HepG2 (cell line): ENCODE results near the gene SPATA12. TPM values are rescaled to one million over a fixed set of nuclear protein-coding genes. Genes with fewer than 3 reads are reported as not detected.
A peak's percentile ranks its signal among the peaks of the same experiment; 100 is the strongest.

Source experiments
- ARNT2 ChIP-seq: sonication (generic); formaldehyde crosslinking; IDR thresholded peaks from 2 replicates; pipeline ENCODE4 v1.8.0; 2022; ENCODE audit warnings: mild to moderate bottlenecking, low read depth, missing genetic modification reagents, moderate library complexity
- CC2D1A ChIP-seq: sonication (generic); formaldehyde crosslinking; IDR thresholded peaks from 2 replicates; pipeline ENCODE4 v1.8.1; 2023; ENCODE audit warnings: mild to moderate bottlenecking, missing genetic modification reagents
- FOSL2 ChIP-seq: sonication (generic); formaldehyde crosslinking; IDR thresholded peaks from 2 replicates; pipeline ENCODE4 v1.4.0; 2020; ENCODE audit warnings: missing genetic modification reagents
- IKZF5 ChIP-seq: IDR thresholded peaks from 2 replicates; pipeline ENCODE4 v1.6.1; 2018; ENCODE audit warnings: missing genetic modification reagents, mild to moderate bottlenecking, missing compliant biosample characterization
- KDM1A ChIP-seq: IDR thresholded peaks from 2 replicates; pipeline ENCODE4 v1.6.1; 2016; ENCODE audit warnings: missing compliant biosample characterization
- NR2C2 ChIP-seq: sonication (generic); formaldehyde crosslinking; IDR thresholded peaks from 2 replicates; pipeline ENCODE4 v1.4.0; 2020; ENCODE audit warnings: missing genetic modification reagents, mild to moderate bottlenecking, moderate library complexity, borderline replicate concordance
- NR2F1 ChIP-seq, 2 experiments: fragments of 450-650 bp in 1 of 2; formaldehyde crosslinking in 1 of 2; IDR thresholded peaks; 2 replicates each; pipeline versions ENCODE4 v1.5.0 to v1.6.1; 2016 to 2020; ENCODE audit warnings: mild to moderate bottlenecking in 1 of 2, missing compliant biosample characterization in 1 of 2, missing genetic modification reagents in 1 of 2, moderate library complexity in 1 of 2
- NR3C1 ChIP-seq: sonication (generic); formaldehyde crosslinking; IDR thresholded peaks from 2 replicates; pipeline ENCODE4 v1.4.0; 2020; ENCODE audit warnings: missing genetic modification reagents
- PHF8 ChIP-seq: sonication (generic); formaldehyde crosslinking; IDR thresholded peaks from 2 replicates; pipeline ENCODE4 v1.5.0; 2020; ENCODE audit warnings: missing genetic modification reagents
- POGK ChIP-seq: sonication (generic); formaldehyde crosslinking; conservative IDR thresholded peaks from 2 replicates; pipeline ENCODE4 v1.8.0; 2022; ENCODE audit warnings: mild to moderate bottlenecking, moderate library complexity, missing genetic modification reagents
- ZBTB46 ChIP-seq: sonication (generic); formaldehyde crosslinking; IDR thresholded peaks from 2 replicates; pipeline ENCODE4 v1.4.0; 2020; ENCODE audit warnings: mild to moderate bottlenecking, missing genetic modification reagents, borderline replicate concordance
- ZNF275 ChIP-seq: sonication (generic); formaldehyde crosslinking; IDR thresholded peaks from 2 replicates; pipeline ENCODE4 v1.8.0; 2022; ENCODE audit warnings: missing genetic modification reagents, mild to moderate bottlenecking, inconsistent platforms, borderline replicate concordance
- ZNF333 ChIP-seq: sonication (generic); formaldehyde crosslinking; IDR thresholded peaks from 2 replicates; pipeline ENCODE4 v1.4.0; 2020; ENCODE audit warnings: mild to moderate bottlenecking, missing genetic modification reagents, borderline replicate concordance
- ZNF367 ChIP-seq: sonication (generic); formaldehyde crosslinking; IDR thresholded peaks from 2 replicates; pipeline ENCODE4 v1.4.0; 2020; ENCODE audit warnings: missing genetic modification reagents, borderline replicate concordance
- ZNF550 ChIP-seq: sonication (generic); formaldehyde crosslinking; IDR thresholded peaks from 2 replicates; pipeline ENCODE4 v1.4.0; 2020; ENCODE audit warnings: mild to moderate bottlenecking, missing genetic modification reagents, borderline replicate concordance
- ZNF574 ChIP-seq: sonication (generic); formaldehyde crosslinking; IDR thresholded peaks from 2 replicates; pipeline ENCODE4 v1.4.0; 2020; ENCODE audit warnings: missing genetic modification reagents
- polyA plus RNA-seq, 8 experiments: library from polyadenylated mRNA; depleted of rRNA in 3 of 8; stranded (reverse) in 7 of 8; unstranded in 1 of 8; fragments of >200 nt; fragmentation: Illumina TruSeq in 4 of 8; extraction: Trizol in 4 of 8; gene quantifications; 2 replicates each; pipeline versions ENCODE4 v1.2.1 to v1.2.3, GENCODE V29; 2011 to 2016; ENCODE audit warnings: low read depth in 4 of 8, missing spikeins in 1 of 8, mixed read lengths in 1 of 8; ENCODE audit not compliant: insufficient read depth in 1 of 8
- total RNA-seq, 5 experiments: library from RNA; depleted of rRNA; stranded (reverse); fragments of >200 nt; fragmentation: Illumina TruSeq; extraction: Trizol; gene quantifications; 2 replicates each; pipeline ENCODE4 v1.2.3, GENCODE V29; 2016; ENCODE audit warnings: low read depth in 1 of 5
- TF ChIP-seq, protein P1 (sequence below): sonication (generic); formaldehyde crosslinking; IDR thresholded peaks from 2 replicates; pipeline ENCODE4 v1.8.1; 2023; ENCODE audit warnings: mild to moderate bottlenecking, missing genetic modification reagents

Gene SPATA12
- total and polyA plus RNA-seq, 2 of the 13 experiments (the other 11 are each of a cell fraction or from before 2014, with no cell fraction given) = 0.09 to 0.25 TPM

- peak; percentile 37; the same call in 1 of the 2 replicates for TF ChIP-seq ZNF574 (CRISPR knock-in tag)
- no peak for TF ChIP-seq NR2F1 (CRISPR knock-in tag; IDR thresholded peaks at IDR 0.05)
- TF ChIP-seq ZNF333 = peak; percentile 85; the same call in 1 of the 2 replicates
- no peak for TF ChIP-seq KDM1A (CRISPR knock-in tag)
- TF ChIP-seq, protein P1, sequence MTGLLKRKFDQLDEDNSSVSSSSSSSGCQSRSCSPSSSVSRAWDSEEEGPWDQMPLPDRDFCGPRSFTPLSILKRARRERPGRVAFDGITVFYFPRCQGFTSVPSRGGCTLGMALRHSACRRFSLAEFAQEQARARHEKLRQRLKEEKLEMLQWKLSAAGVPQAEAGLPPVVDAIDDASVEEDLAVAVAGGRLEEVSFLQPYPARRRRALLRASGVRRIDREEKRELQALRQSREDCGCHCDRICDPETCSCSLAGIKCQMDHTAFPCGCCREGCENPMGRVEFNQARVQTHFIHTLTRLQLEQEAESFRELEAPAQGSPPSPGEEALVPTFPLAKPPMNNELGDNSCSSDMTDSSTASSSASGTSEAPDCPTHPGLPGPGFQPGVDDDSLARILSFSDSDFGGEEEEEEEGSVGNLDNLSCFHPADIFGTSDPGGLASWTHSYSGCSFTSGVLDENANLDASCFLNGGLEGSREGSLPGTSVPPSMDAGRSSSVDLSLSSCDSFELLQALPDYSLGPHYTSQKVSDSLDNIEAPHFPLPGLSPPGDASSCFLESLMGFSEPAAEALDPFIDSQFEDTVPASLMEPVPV (CRISPR knock-in tag) = no peak
- no peak for TF ChIP-seq ZNF367 (CRISPR knock-in tag)
- TF ChIP-seq CC2D1A (CRISPR knock-in tag) = no peak
- TF ChIP-seq FOSL2 (CRISPR knock-in tag) = peak; percentile 25; the same call in 1 of the 2 replicates
- 0 out of 2 replicates have a peak, but pooled peaks have one; percentile 22 for TF ChIP-seq NR2C2 (CRISPR knock-in tag)
- peak; percentile 66; the same call in 1 of the 2 replicates for TF ChIP-seq ARNT2 (CRISPR knock-in tag)
- no peak for TF ChIP-seq IKZF5 (CRISPR knock-in tag)
- TF ChIP-seq PHF8 (CRISPR knock-in tag) = peak; percentile 62
- TF ChIP-seq ZNF275 = peak; percentile 53; the same call in 1 of the 2 replicates
- TF ChIP-seq NR3C1 (CRISPR knock-in tag) = no peak
- TF ChIP-seq ZBTB46 (CRISPR knock-in tag) = no peak
- TF ChIP-seq POGK = peak; percentile 27; the same call in 1 of the 2 replicates
- no peak for TF ChIP-seq ZNF550 (CRISPR knock-in tag)
Measured at GRCh38 chr3:57078635-57079473, 18.4 kb downstream of the SPATA12 start (continued).
